NCI-H524 treated with DMSO at 0.1 percent for 48 hours (cell line): Measurements from ENCODE around the gene FAHD2A.
"Not testable (repeated sequence)": the region's sequence is repeated elsewhere in the genome, so short reads cannot be mapped to it uniquely, and the experiment has no call there.

Experiments
- DNase-seq: peaks from one replicate; lab custom pipeline; 2025; lab: John Stamatoyannopoulos, UW

Gene FAHD2A

GRCh38 chr2:95376311-95377215 lies 25.9 kb upstream of the FAHD2A start:
- no peak for DNase-seq

- no peak for DNase-seq
These were observed 25.0 kb upstream of the FAHD2A start for GRCh38 chr2:95377216-95378123.

GRCh38 chr2:95378281-95378680 lies 24.2 kb upstream of the FAHD2A start:
- DNase-seq, result not testable (repeated sequence)

- DNase-seq, result no peak
These were observed 23.1 kb upstream of the FAHD2A start for GRCh38 chr2:95379371-95379831.

GRCh38 chr2:95380280-95380679 lies 22.2 kb upstream of the FAHD2A start:
- DNase-seq, result no peak

GRCh38 chr2:95380731-95381130 lies 21.8 kb upstream of the FAHD2A start:
- no peak for DNase-seq

- DNase-seq, result no peak
These were observed 21.0 kb upstream of the FAHD2A start for GRCh38 chr2:95381212-95382191.

- no peak for DNase-seq
These were observed 20.3 kb upstream of the FAHD2A start for GRCh38 chr2:95382192-95382591.

GRCh38 chr2:95382686-95383634 lies 19.5 kb upstream of the FAHD2A start:
- no peak for DNase-seq

GRCh38 chr2:95383635-95384027 lies 18.9 kb upstream of the FAHD2A start:
- DNase-seq, result no peak

- DNase-seq, result no peak
These were observed 17.5 kb upstream of the FAHD2A start for GRCh38 chr2:95384854-95385569.

GRCh38 chr2:95385570-95385984 lies 16.9 kb upstream of the FAHD2A start:
- no peak for DNase-seq

GRCh38 chr2:95386031-95386430 lies 16.5 kb upstream of the FAHD2A start:
- DNase-seq, result no peak

- no peak for DNase-seq
These were observed 15.2 kb upstream of the FAHD2A start for GRCh38 chr2:95387358-95387757.

GRCh38 chr2:95388091-95388692 lies 14.3 kb upstream of the FAHD2A start:
- DNase-seq, result no peak

GRCh38 chr2:95388856-95389244 lies 13.7 kb upstream of the FAHD2A start:
- DNase-seq, result no peak

GRCh38 chr2:95389245-95390119 lies 13.0 kb upstream of the FAHD2A start:
- DNase-seq, result no peak

- DNase-seq, result no peak
These were observed 12.1 kb upstream of the FAHD2A start for GRCh38 chr2:95390272-95390880.
